Forelimb muscle (tissue), 1 donor: ENCODE results near the gene MCM6. TPM values are rescaled to one million over a fixed set of nuclear protein-coding genes. Genes with fewer than 3 reads are reported as not detected.
"Not testable (repeated sequence)": the region's sequence is repeated elsewhere in the genome, so short reads cannot be mapped to it uniquely, and the experiment has no call there.

ENCODE experiments used
- DNase-seq: peaks from one replicate; pipeline ENCODE4 v3.0.0-alpha.2; 2013; ENCODE audit warnings: low read depth
- polyA plus RNA-seq: library from polyadenylated mRNA; unstranded; fragments of 120-200 nt; gene quantifications from one replicate; pipeline ENCODE4 v1.2.1, GENCODE V29; 2013; ENCODE audit not compliant: insufficient read length

MCM6 gene
- polyA plus RNA-seq, 1 donor, result 18.9 TPM

GRCh38 chr2:135821190-135821589, 55.1 kb downstream of the MCM6 start:
- no peak for DNase-seq

GRCh38 chr2:135820003-135820618, 56.1 kb downstream of the MCM6 start:
- no peak for DNase-seq

DNA sequence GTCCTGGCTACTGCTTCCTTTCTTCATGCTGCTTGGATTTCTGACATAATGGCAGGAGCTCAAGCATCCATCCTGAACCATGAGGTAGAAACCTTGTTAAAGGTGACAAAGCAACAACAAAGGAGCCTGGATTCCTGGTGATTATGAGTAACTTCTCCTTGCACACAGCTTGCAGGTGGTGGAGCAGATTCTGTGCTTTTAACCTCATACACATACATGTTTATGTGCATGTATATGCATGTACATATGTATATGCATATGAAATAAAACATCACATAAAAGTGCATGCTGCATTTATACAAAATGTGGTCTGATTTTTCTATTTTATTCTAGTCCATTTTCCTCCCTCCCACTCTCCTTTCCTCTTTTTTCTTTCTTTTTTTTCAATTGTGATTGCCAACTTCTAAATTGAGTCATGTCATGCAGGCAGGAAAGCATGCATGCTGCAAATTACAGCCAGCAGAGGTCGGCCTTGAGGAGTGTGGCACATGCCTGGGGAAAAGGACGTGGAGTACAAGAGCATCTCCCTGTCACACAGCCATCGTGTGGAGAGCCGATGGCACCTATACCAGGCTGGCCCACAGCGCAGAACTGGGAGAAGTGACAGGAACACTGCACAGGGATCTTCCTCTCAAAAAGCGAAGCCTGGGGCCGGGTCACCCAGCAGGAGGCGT, 57.2 kb downstream of the MCM6 start:
- no peak for DNase-seq

DNA sequence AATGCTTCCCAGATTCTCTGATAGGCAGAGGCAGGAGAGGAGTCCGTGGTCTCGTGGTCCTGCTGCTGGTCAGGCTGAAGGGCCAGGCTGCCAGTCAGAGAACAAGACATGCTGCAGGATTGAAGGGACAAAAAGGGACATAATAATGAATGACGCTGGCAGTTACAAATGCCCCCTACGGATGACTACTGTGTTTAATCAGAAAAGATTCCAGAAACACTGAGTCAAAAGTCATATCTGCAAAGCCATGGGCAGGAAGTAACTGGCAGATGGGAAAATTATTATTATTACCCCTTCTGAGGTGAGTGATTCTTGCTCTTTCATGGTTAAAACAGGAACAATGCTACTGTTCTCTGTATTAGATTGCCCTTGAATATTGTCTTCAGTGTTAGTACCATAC, 58.3 kb downstream of the MCM6 start:
- no peak for DNase-seq

DNA sequence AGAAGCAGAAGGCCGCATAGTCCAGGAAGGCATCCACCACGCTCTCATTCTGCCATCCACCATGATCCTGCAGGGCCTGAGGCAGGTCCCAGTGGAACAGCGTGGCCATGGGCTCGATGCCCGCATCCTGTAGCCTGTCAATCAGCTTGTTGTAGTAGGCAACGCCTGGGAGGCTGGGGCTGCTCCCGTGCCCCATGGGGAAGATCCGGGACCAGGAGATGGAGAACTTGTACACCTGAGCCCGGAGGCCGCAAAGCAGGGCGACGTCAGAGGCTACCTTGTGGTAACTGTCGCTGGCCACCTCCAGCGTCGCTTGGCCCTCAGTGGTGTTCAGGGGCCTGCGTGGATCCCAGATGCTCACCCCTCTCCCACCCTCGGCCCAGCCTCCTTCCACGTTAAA, 58.8 kb downstream of the MCM6 start:
- no peak for DNase-seq

DNA sequence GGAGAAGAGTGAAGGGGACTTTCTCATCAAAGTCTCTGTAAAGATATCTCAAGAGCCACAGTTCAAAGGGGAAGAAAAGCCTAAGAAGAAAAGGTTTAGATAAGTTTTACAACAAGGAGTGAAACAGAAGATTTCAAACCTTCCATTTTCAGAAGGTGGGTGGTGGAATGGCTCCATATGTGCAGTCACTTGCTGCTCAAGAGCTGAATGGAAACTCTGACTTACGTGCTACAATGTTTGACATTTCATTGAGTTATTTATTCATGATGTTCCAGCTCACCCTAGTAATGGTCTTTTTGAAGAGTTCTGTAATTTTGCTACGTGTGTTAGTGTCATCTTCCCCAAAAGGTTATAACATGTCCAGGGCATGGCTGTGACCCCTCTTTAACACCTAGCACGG, 61.0 kb downstream of the MCM6 start:
- no peak for DNase-seq

DNA sequence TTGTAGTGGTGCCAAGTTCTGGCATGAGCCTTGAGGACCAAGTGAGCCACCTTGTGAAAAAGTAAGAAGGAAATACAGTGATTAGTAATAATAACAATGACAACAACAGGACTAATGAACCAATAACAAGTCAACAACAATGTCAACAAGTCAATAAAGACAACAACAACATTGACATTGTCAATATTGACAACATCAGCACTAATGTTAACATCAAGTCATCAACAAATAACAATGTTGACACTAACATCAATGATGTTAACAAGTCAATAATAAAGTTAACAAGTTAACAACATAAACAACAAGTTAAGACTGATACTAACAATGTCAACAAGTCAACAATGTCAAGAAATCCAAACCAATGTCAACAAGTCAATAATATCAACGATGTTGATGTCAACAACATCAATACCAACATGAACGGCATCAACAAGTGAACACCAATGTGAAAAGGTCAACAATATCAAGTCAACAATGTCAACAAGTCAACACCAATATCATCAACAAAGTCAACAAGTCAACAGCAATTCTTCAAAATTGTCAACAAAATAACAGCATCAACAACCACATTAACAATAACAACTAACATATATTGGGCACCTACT, 63.2 kb downstream of the MCM6 start:
- DNase-seq, result no peak

GRCh38 chr2:135807874-135808273, 68.4 kb downstream of the MCM6 start:
- not testable (repeated sequence) for DNase-seq

DNA sequence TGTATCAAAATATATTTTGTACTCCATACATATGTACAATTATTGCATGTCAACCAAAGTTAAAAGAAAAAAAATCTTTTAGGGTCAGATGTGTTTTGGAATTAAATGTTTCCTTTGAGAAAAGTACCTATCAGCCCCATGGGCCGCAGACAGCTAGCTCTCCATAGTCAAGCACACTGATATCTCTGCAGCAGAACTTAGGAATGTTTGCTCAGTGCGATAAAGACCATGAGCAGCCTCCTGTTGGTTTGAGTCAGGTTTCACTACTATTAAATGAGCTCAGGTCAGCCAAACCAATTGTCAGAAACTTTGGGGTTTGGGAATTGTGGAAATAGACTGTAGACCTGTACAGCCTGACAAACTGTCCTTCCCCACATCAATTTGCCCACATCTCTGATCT, 73.0 kb downstream of the MCM6 start:
- no peak for DNase-seq

- no peak for DNase-seq
Measured at GRCh38 chr2:135802350-135802749, 73.9 kb downstream of the MCM6 start.

- no peak for DNase-seq
Measured at GRCh38 chr2:135800513-135801460, 75.5 kb downstream of the MCM6 start.

DNA sequence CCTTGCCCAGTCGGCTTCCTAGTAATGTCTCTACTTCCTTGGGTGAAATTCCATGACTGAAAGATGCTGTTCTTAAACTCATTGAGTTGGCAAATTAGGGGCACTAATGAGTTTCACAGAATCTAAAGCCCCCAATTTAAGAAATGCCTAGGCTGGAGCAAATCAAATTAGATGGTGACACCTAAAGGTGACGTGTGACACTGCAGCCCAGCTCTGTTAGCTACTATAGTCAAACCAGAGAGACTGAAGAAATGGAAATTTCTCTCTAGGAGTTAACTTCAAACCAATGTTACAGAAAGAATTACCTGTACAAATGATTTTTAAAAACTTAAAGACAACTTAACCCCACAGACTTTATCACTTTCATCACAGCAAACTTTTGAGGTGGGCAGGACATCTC, 76.5 kb downstream of the MCM6 start:
- no peak for DNase-seq

DNA sequence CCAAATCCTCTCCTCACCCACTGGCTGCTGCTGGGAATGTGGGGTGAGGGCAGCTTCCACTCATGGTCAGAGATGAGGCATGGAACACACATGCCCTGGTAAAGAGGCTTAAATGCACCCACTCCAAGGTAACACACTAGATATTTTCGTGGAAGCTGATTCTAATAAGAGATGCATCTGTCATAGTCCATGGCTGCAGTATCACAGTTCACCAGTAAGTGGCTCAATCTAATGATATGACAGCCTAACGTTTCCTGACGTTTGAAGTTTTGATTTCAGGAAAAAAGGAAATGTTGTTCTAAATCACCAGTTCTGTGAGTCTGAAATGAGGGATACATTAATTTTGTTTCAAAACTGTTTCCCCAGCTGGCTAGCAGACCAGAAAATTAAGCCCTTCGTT, 77.5 kb downstream of the MCM6 start:
- no peak for DNase-seq

- no peak for DNase-seq
Measured at GRCh38 chr2:135798275-135798705, 78.0 kb downstream of the MCM6 start.

DNA sequence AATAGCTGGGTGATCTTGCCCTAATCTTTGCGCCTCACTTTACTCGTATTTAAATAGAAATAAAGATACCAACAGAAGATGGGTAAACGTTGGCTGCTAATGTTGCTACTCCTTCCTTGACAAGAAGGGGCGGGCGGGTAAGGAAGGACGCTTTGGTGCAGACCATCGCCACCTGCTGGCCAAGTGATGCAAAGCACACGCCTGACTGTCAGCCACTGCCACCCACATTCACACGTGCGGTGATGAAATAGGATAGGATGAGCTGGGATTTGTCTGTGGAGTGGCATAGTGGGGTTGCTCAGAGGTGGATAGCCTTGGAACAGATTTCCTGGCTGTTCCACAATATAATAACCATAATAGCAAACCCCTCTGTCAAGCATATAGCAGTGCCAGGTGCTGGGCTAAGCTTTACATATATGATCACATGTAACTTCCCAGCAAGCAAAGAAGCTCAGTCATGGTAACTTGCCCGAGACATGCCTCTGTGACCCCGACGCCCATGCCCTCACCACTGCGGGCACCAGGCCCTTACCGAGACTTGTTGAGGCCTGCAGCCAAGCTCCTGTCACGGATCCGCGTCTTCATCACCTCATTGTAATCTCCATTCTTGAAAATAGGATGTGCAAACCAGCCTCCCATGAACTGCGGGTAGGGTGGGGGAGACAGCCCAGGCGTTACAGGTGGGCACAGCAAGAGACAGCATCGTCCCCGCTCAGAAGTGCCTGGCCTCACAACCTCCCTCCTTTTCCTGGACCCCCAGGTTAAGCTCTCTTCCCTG, 78.6 kb downstream of the MCM6 start:
- DNase-seq, result peak; percentile 14

DNA sequence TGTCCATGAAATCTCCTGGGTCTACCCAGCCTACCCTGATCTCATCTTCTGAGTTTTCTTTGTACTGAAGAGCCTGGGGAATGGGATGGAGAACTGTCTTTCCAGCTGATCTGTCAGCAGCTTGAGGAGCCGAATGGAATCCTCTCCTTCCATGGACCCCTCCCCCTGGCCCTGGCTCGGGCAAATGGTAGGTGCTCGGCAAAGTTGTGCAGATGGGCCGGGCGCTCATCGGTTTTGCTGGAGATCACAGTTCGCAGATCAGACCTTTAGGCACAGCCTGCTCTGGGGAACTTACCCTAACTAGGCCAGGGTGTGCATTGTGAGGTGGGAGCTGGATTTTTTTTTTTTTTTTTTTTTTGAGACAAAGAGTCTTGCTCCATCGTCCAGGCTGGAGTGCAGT, 79.6 kb downstream of the MCM6 start:
- DNase-seq, result no peak

DNA sequence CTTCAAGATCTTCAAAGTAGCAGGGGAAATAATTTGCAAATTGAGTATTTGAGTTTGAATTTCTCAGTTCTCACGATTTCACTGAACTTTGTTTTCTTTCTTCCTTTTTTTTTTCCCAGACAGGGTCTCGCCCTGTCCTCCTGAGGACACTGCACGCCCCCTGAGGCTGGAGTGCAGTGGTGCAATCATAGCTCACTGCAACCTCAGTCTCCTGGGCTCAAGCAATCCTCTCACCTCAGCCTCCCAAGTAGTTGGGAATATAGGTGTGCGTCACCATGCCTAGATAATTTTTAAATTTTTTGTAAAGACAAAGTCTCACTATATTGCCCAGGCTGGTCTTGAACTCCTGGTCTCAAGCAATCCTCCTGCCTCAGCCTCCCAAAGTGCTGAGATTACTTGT, 80.6 kb downstream of the MCM6 start:
- DNase-seq, result not testable (repeated sequence)

DNA sequence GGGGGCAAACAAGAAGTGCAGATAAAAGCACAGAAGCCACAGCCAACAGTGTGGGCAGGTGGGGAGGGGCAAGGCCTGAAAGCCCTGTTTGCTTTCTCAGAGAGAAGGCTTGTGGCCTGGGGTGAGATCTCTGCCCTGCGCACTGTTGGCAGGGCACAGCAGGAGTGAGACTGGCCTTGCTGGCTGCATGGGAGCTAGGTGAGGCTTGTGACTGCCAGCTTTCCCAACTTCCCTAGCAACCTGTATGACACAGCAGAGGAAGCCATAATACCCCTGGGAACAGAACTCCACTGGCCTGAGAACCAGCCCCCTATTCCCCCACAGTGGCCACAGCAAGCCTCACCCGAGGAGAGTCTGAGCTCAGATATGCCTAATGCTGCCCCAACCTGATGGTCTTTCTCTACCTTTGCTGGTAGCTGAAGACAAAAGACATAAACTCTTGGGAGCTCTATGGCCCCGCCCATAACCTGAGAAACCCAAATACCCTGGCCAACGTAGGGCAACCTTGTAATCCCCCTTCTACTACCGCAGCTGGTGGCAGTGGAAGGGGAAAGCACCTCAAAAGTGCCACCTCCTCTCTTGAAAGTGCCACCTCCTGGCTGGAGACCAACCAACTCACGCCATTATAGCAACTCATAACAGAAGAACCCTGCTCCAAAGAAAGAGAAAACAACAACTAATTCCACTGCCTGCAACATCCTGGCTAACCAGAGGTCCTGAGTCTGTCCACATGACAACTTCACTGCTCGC, 83.7 kb downstream of the MCM6 start:
- no peak for DNase-seq

DNA sequence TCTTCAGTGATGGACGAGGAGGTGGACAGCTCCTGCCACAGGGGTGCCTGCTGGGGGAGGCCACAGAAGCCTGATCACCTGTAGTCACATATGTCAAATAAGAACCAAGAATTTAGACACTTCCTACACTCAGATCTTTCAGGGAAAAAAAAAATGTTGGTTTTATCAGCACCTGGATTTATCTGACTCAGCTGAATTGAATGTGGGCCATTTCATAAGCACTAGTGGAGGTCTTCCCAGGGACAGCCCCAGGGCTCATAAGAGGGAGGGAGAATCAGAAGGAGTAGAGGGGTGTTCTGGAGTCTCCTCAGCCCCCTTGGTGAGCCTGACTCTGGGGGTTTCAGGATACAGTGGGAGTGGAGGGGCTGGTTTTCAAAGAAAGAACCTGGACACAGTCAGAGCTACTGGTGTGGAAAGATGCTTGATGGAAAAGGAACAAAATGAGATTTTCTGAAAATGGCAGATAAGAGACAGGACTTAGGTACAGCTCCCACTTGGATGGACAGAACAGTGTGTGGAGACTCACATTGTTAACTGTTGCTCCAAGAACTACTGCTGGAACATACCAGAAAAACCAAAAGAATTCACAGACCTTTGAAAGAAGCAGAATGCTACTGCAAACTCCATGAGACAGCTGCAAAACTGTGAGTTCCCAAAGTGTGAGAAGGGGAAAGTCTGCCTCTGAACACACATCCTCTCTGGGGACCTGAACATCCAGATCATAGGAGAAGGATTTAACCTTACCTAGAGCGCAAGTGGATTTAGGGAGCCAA, 84.6 kb downstream of the MCM6 start:
- no peak for DNase-seq

DNA sequence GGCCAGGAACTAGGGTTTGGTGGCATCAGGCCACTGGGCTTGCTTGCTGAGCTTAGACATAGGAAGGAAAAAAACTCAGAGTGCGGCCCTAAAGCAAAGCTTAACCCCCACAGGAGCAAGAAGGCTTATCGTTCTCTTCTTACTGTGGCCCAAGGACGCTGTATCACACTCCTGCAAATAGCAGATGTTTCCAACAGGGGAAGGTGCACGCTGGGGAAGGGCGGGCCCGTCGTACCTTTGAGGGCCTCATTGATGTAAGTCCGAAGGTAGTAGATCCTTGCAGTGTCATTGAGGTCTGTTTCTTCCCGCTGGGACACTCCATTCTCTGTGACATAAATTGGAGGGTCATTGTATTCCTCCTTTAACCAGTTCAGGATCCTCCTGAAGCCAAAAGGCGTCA, 85.8 kb downstream of the MCM6 start:
- DNase-seq, result no peak
